HG02938 (cell line): ENCODE results near the gene TNFSF15.
A peak's percentile ranks its signal among the peaks of the same experiment; 100 is the strongest.

Experiments
- ATAC-seq: cut with Tn5 transposase; IDR thresholded peaks from one replicate; pipeline ENCODE4 v1.9.1; 2021; ENCODE audit warnings: mild to moderate bottlenecking, moderate library complexity; ENCODE audit not compliant: unreplicated experiment

Gene TNFSF15

GRCh38 chr9:114825126-114825795, 19.4 kb upstream of the TNFSF15 start:
- no peak for ATAC-seq

DNA sequence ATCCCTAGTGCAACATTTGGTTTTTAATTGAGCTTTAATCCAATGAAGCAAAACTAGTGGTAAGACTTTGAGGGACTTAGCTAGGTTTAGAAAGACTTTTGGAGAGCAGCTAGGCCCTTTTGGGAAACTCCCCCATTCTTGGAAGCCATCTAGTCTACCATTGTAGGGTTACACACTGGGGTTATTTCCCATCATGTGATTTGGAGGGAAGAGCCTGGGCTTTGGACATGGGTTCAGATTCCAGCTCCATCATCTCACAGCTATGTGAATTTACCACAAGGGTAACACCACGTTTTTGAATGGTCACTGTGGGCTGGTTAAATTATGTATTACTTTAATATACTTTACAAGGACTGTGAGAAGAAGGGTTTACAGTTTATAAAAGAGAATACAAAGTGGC, 18.3 kb upstream of the TNFSF15 start:
- ATAC-seq = no peak

- no peak for ATAC-seq
These were observed 17.6 kb upstream of the TNFSF15 start for GRCh38 chr9:114823441-114823840.

DNA sequence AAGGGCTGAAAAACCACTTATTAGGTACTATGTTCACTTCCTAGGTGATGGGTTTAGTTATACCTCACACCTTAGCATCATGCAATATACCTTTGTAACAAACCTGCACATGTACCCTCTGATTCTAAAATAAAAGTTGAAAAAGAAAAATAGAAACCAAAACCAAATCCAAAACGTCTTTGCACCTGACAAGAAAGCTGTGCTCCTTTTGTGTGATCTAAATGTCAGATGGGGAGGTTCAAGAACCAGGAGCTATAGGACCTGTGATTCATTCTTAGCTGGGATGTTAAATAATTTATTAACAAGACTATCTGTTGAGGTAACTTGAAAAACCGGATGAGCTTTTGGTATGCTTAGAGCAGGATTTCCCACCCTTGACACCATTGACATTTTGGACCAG, 16.9 kb upstream of the TNFSF15 start:
- no peak for ATAC-seq

DNA sequence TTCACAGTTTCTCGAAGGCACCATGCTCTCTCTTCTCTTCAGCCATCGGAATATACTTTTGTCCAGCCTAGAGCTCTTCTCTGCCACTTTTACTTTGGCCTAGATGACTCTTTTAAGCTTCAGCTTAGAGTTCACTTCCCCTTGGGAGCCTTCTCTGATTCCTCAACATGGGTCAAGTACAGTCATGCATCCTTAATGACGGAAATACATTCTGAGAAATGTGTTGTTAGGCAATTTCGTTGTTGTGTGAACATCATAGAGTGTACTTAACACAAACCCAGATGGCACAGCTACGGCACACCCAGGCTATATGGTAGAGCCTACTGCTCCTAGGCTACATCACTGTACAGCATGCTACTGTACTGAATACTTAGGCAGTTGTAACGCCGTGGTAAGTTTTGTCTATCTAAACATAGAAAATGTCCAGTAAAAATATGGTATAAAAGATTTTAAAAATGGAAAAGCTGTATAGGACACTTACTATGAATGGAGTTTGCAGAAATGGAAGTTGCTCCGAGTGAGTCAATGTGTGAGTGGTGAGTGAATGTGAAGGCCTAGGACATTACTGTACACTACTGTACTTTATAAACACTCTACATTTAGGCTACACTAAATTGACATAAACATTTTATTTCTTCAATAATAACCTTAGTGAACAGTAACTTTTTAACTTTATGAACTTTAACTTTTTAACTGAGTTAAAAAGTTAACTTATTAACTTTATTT, 15.1 kb upstream of the TNFSF15 start:
- ATAC-seq = no peak

GRCh38 chr9:114818178-114818577, 12.3 kb upstream of the TNFSF15 start:
- ATAC-seq = no peak

DNA sequence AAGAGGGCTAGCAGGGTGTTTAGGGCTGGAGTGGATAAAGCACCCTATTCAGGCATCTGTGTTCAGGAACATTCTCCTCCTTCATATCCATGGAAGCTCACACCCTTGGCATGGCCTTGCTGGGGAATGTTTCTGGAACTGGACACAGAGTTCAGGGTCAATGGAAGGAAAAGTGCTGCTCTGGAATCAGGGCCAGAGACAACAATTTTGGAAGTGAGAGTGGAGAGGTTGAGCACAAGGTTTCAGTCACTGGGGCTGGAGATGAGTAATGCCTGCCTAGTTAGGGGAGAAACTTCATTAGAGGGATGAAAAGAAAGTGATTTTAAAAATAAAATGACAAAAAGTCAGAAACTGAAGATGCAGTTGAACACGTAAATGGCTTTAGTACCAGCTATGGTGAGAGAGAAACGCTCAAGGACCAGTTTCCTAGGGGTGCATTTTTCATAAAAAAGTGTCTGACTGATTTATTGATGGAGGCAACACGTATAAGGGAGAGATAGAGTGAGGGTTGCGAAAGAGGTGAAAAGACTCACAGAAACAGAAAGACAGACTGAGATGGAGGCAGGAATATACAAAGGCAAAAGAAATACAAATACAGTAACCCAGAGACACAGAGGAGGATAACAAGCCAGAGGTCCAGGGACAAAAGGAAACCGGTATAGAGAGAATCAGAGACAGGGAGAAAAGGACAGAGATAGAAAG, 8.0 kb upstream of the TNFSF15 start:
- no peak for ATAC-seq

DNA sequence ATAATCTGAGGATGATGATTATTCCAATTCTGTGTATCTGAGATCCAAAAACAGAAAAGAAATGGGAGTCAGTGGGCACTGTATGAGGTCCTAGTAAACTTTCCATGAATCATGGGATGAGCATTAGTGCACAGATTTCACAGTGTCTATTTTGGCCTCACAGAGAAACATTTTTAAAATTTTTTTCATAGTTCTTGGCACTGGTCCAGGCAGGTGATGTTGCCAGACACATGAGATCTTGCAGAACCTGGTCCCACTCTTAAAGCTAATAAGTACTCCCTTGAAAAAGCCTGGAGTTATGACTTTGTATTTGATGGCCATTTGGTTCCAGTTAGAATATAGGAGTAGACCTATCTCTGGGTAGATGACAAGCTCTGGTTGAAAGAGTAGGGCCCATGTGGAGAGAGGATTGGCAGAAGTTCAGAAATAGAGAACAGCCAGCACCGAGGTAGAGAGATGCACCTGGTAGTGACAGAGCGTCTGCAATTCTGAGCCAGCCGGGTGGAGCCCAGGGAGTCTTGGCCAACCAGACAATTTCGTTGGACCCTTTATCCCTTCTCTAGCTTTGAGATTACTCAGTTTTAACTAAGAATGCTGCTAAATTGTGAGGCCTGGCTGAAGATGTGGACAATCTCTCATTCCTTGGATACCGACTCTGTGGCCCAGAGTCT, 6.3 kb upstream of the TNFSF15 start:
- ATAC-seq = no peak

DNA sequence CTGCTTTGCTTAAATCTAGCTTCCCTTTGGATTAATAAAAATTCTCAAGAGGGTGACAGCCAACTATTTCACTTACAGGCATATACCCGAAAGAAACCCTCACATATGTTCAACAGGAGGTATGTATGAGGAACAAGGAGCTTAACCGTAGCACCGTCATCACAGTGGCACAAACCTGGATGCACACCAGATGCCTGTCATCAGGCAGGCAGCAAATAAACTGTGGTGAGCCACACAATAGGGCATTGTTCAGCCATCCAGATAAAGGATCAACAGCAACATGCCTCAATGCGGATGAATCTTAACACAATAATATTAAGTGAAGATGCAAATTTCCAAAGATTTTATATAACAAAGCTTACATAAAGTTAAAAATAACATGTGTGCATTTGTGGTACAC, 5.5 kb upstream of the TNFSF15 start:
- no peak for ATAC-seq

DNA sequence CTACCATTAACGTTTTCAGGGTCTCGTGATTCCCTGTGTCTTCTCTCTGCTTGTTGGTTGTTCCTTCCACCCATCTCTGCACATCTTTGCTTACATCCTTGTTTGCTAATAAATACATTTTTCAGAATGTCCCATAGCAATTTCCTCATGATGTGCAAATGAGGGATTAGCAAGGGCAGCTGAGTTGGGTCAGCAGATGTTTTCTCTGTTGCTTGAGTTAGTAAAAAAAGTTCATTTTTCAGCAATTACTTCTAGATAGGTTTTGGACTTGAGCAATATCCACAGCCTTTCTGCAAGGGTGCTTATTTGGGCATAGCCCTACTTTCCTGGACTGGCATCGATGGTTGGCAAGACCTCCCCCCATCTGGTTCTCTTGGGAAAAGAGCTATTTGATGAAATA, 4.8 kb upstream of the TNFSF15 start:
- no peak for ATAC-seq

DNA sequence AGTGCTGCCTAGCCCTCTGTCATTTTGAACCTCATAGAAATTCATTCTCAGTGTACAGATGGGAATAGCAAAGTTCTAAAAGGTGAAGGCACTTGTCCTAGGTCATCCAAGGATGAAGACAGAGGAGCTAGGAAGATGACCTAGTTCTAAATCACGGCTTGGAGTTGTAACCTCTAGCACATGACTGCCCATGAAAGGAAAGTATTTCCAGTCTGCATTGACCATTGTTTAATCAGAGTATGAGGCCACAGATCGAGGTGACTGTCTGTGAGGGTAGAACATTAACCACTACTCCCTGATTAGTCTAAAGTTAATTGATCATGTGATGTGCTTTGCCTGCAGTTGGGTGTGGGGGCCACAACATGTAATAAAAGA, 674 bp upstream of the TNFSF15 start:
- peak; percentile 56 for ATAC-seq

- ATAC-seq = no peak
These were observed 1.3 kb downstream of the TNFSF15 start for GRCh38 chr9:114804505-114804904.

- no peak for ATAC-seq
These were observed 2.2 kb downstream of the TNFSF15 start for GRCh38 chr9:114803479-114804265.

DNA sequence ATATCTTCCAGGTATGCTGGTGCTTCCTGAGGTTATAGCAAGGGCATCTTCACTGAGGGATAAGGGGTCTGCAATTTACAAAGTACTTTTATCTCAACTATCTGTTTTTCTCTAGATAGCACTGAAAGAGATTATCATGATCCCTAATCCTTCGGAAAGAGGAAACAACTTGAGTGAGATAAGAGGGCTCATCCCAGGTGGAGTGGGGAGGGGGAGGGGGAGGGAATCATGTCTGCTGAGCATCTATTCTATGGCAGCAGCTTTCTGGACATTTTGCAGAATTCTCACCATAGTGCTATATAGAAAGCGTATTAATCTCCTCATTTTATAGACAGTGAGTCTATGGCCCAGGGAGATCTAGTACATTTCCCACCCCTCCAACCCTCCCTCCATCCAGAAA, 5.9 kb downstream of the TNFSF15 start:
- ATAC-seq = no peak

DNA sequence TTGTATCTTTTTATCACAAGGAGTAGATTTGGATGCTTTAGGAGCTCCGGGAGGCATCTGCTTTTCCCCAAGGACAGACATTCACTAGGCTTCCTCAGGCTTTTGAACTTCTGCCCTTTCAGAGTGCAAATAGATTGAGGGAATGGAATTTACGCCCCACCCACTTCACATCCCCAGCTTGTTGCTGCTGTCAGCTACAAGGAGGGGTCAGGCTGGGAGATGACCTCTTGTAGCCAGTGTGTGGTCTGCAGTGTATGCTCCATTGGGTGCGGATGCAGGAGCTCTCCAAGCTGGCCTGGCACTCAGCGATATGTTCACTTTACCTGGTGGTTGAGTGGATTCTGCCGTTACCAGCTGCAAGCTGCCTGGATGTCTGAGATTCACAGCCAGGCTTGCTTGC, 6.4 kb downstream of the TNFSF15 start:
- no peak for ATAC-seq

- ATAC-seq = no peak
These were observed 6.9 kb downstream of the TNFSF15 start for GRCh38 chr9:114798780-114799427.

- ATAC-seq = no peak
These were observed 7.7 kb downstream of the TNFSF15 start for GRCh38 chr9:114798101-114798500.

- no peak for ATAC-seq
These were observed 13.4 kb downstream of the TNFSF15 start for GRCh38 chr9:114792396-114792795.

DNA sequence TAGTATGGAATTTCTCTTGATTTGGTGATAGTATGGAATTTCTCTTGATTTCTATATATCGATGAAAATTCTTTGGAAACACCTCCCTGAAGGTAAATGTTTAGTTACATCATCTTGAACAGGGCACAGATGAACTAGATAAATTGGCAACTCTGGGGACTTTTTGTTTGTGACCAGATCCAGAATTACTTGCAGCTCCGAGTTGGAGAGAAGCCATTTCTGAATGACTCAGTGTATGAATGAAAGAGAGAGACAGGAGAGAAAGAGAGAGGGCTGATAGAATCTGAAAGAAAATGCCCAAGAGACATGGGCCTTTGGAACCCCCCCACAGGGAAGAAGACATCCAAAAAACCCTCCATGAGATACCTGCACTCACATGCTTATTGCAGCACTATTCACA, 14.1 kb downstream of the TNFSF15 start:
- ATAC-seq = no peak

DNA sequence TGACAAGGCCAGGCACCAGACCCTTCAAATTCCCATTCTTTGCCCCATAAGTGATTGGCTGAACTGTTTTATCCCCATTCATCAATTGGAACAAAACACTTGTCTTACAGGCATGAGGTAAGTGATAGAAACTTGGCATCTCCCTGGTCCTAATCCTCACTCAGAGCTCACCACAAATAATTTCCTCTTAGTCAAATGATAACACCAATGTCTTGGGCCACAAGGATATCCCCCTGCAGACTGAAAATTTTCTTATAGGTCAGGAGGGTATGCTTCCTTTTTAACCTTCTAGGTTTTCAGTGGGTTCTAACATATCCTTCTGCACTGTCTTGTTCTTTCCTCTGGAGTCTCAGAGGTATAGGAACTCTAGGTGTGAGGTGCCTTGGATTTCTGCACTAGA, 14.5 kb downstream of the TNFSF15 start:
- no peak for ATAC-seq
